ENCODE data around the gene LRRC57.

Gene LRRC57

GRCh38 chr15:42544853-42545629 lies 3.6 kb downstream of the LRRC57 start:
- no peak overlapping the region for H3K4me3 ChIP-seq (ENCODE audit: low read length)
- H3K4me1 ChIP-seq (ENCODE audit: control insufficient read depth, insufficient read depth, low read length): peaks cover 7% of the 10 kb centered on the region
- no peaks in the 10 kb centered on the region for H3K9me3 ChIP-seq (ENCODE audit: control insufficient read depth, low read length)
- no peaks in the 10 kb centered on the region for H3K27me3 ChIP-seq (ENCODE audit: control insufficient read depth, insufficient read depth, low read length)
- H3K36me3 ChIP-seq (ENCODE audit: control insufficient read depth, insufficient read depth, low read length): no peaks in the 10 kb centered on the region
- no peak overlapping the region for H3K9ac ChIP-seq (ENCODE audit: low read length)

GRCh38 chr15:42533246-42533645 lies 15.3 kb downstream of the LRRC57 start:
- no peaks in the 10 kb centered on the region for H3K27me3 ChIP-seq (ENCODE audit: control insufficient read depth, insufficient read depth, low read length)
- H3K4me1 ChIP-seq (ENCODE audit: control insufficient read depth, insufficient read depth, low read length): no peaks in the 10 kb centered on the region
- H3K36me3 ChIP-seq (ENCODE audit: control insufficient read depth, insufficient read depth, low read length): peaks cover 5% of the 10 kb centered on the region
- H3K4me3 ChIP-seq (ENCODE audit: low read length): no peak overlapping the region
- no peaks in the 10 kb centered on the region for H3K9me3 ChIP-seq (ENCODE audit: control insufficient read depth, low read length)
- no peak overlapping the region for H3K9ac ChIP-seq (ENCODE audit: low read length)

- Histone ChIP-seq H3K9me3 (ENCODE audit: control insufficient read depth, low read length) (no peaks in the 10 kb centered on the region), H3K4me1 (ENCODE audit: control insufficient read depth, insufficient read depth, low read length) (no peaks in the 10 kb centered on the region), H3K9ac (ENCODE audit: low read length) (no peak overlapping the region), H3K4me3 (ENCODE audit: low read length) (no peak overlapping the region), H3K27me3 (ENCODE audit: control insufficient read depth, insufficient read depth, low read length) (no peaks in the 10 kb centered on the region), H3K36me3 (ENCODE audit: control insufficient read depth, insufficient read depth, low read length) (peaks cover 5% of the 10 kb centered on the region)
These were observed 19.6 kb downstream of the LRRC57 start for GRCh38 chr15:42528970-42529369.

GRCh38 chr15:42523331-42523730 lies 25.3 kb downstream of the LRRC57 start:
- Histone ChIP-seq H3K9ac (ENCODE audit: low read length) (no peak overlapping the region), H3K4me1 (ENCODE audit: control insufficient read depth, insufficient read depth, low read length) (no peaks in the 10 kb centered on the region), H3K9me3 (ENCODE audit: control insufficient read depth, low read length) (no peaks in the 10 kb centered on the region), H3K27me3 (ENCODE audit: control insufficient read depth, insufficient read depth, low read length) (no peaks in the 10 kb centered on the region), H3K36me3 (ENCODE audit: control insufficient read depth, insufficient read depth, low read length) (no peaks in the 10 kb centered on the region), H3K4me3 (ENCODE audit: low read length) (no peak overlapping the region)

GRCh38 chr15:42511007-42511391 lies 37.6 kb downstream of the LRRC57 start:
- Histone ChIP-seq H3K9me3 (ENCODE audit: control insufficient read depth, low read length) (no peaks in the 10 kb centered on the region), H3K4me3 (ENCODE audit: low read length) (no peak overlapping the region), H3K9ac (ENCODE audit: low read length) (no peak overlapping the region), H3K36me3 (ENCODE audit: control insufficient read depth, insufficient read depth, low read length) (peaks cover 6% of the 10 kb centered on the region), H3K4me1 (ENCODE audit: control insufficient read depth, insufficient read depth, low read length) (no peaks in the 10 kb centered on the region), H3K27me3 (ENCODE audit: control insufficient read depth, insufficient read depth, low read length) (no peaks in the 10 kb centered on the region)

- no peak overlapping the region for H3K9ac ChIP-seq (ENCODE audit: low read length)
These were observed 38.2 kb downstream of the LRRC57 start for GRCh38 chr15:42510258-42511006.

GRCh38 chr15:42508263-42508690 lies 40.3 kb downstream of the LRRC57 start:
- H3K9ac ChIP-seq (ENCODE audit: low read length): no peak overlapping the region
- no peak overlapping the region for H3K4me3 ChIP-seq (ENCODE audit: low read length)
- H3K9me3 ChIP-seq (ENCODE audit: control insufficient read depth, low read length): no peaks in the 10 kb centered on the region
- no peaks in the 10 kb centered on the region for H3K4me1 ChIP-seq (ENCODE audit: control insufficient read depth, insufficient read depth, low read length)
- no peaks in the 10 kb centered on the region for H3K36me3 ChIP-seq (ENCODE audit: control insufficient read depth, insufficient read depth, low read length)
- no peaks in the 10 kb centered on the region for H3K27me3 ChIP-seq (ENCODE audit: control insufficient read depth, insufficient read depth, low read length)

More at GRCh38 chr15:42510258-42511006, 38.2 kb downstream of the LRRC57 start:
- H3K4me3 ChIP-seq (ENCODE audit: low read length): no peak overlapping the region
- H3K4me1 ChIP-seq (ENCODE audit: control insufficient read depth, insufficient read depth, low read length): no peaks in the 10 kb centered on the region
- H3K9me3 ChIP-seq (ENCODE audit: control insufficient read depth, low read length): no peaks in the 10 kb centered on the region
- H3K27me3 ChIP-seq (ENCODE audit: control insufficient read depth, insufficient read depth, low read length): no peaks in the 10 kb centered on the region
- H3K36me3 ChIP-seq (ENCODE audit: control insufficient read depth, insufficient read depth, low read length): peaks cover 6% of the 10 kb centered on the region

- H3K9me3 ChIP-seq (ENCODE audit: control insufficient read depth, low read length): no peaks in the 10 kb centered on the region
- H3K4me1 ChIP-seq (ENCODE audit: control insufficient read depth, insufficient read depth, low read length): no peaks in the 10 kb centered on the region
- no peaks in the 10 kb centered on the region for H3K36me3 ChIP-seq (ENCODE audit: control insufficient read depth, insufficient read depth, low read length)
- H3K27me3 ChIP-seq (ENCODE audit: control insufficient read depth, insufficient read depth, low read length): no peaks in the 10 kb centered on the region
- no peak overlapping the region for H3K9ac ChIP-seq (ENCODE audit: low read length)
- no peak overlapping the region for H3K4me3 ChIP-seq (ENCODE audit: low read length)
These were observed 41.1 kb downstream of the LRRC57 start for GRCh38 chr15:42507514-42507913.

GRCh38 chr15:42504631-42505030 lies 44.0 kb downstream of the LRRC57 start:
- Histone ChIP-seq H3K4me1 (ENCODE audit: control insufficient read depth, insufficient read depth, low read length) (peaks cover 9% of the 10 kb centered on the region), H3K4me3 (ENCODE audit: low read length) (no peak overlapping the region), H3K9ac (ENCODE audit: low read length) (no peak overlapping the region), H3K27me3 (ENCODE audit: control insufficient read depth, insufficient read depth, low read length) (no peaks in the 10 kb centered on the region), H3K36me3 (ENCODE audit: control insufficient read depth, insufficient read depth, low read length) (no peaks in the 10 kb centered on the region), H3K9me3 (ENCODE audit: control insufficient read depth, low read length) (no peaks in the 10 kb centered on the region)

- Histone ChIP-seq H3K4me3 (ENCODE audit: low read length) (no peak overlapping the region), H3K9ac (ENCODE audit: low read length) (no peak overlapping the region), H3K27me3 (ENCODE audit: control insufficient read depth, insufficient read depth, low read length) (no peaks in the 10 kb centered on the region), H3K36me3 (ENCODE audit: control insufficient read depth, insufficient read depth, low read length) (no peaks in the 10 kb centered on the region), H3K9me3 (ENCODE audit: control insufficient read depth, low read length) (no peaks in the 10 kb centered on the region), H3K4me1 (ENCODE audit: control insufficient read depth, insufficient read depth, low read length) (peaks cover 15% of the 10 kb centered on the region)
These were observed 44.8 kb downstream of the LRRC57 start for GRCh38 chr15:42503825-42504224.

GRCh38 chr15:42502477-42502876 lies 46.1 kb downstream of the LRRC57 start:
- H3K36me3 ChIP-seq (ENCODE audit: control insufficient read depth, insufficient read depth, low read length): no peaks in the 10 kb centered on the region
- H3K27me3 ChIP-seq (ENCODE audit: control insufficient read depth, insufficient read depth, low read length): no peaks in the 10 kb centered on the region
- peaks cover 18% of the 10 kb centered on the region for H3K4me1 ChIP-seq (ENCODE audit: control insufficient read depth, insufficient read depth, low read length)
- no peak overlapping the region for H3K4me3 ChIP-seq (ENCODE audit: low read length)
- H3K9me3 ChIP-seq (ENCODE audit: control insufficient read depth, low read length): no peaks in the 10 kb centered on the region
- no peak overlapping the region for H3K9ac ChIP-seq (ENCODE audit: low read length)

GRCh38 chr15:42499858-42500609 lies 48.6 kb downstream of the LRRC57 start:
- no peak overlapping the region for H3K9ac ChIP-seq (ENCODE audit: low read length)
- no peaks in the 10 kb centered on the region for H3K27me3 ChIP-seq (ENCODE audit: control insufficient read depth, insufficient read depth, low read length)
- H3K4me1 ChIP-seq (ENCODE audit: control insufficient read depth, insufficient read depth, low read length): peaks cover 25% of the 10 kb centered on the region
- H3K9me3 ChIP-seq (ENCODE audit: control insufficient read depth, low read length): no peaks in the 10 kb centered on the region
- no peak overlapping the region for H3K4me3 ChIP-seq (ENCODE audit: low read length)
- H3K36me3 ChIP-seq (ENCODE audit: control insufficient read depth, insufficient read depth, low read length): no peaks in the 10 kb centered on the region
